ENCODE results near the gene HOXD11.

DNA sequence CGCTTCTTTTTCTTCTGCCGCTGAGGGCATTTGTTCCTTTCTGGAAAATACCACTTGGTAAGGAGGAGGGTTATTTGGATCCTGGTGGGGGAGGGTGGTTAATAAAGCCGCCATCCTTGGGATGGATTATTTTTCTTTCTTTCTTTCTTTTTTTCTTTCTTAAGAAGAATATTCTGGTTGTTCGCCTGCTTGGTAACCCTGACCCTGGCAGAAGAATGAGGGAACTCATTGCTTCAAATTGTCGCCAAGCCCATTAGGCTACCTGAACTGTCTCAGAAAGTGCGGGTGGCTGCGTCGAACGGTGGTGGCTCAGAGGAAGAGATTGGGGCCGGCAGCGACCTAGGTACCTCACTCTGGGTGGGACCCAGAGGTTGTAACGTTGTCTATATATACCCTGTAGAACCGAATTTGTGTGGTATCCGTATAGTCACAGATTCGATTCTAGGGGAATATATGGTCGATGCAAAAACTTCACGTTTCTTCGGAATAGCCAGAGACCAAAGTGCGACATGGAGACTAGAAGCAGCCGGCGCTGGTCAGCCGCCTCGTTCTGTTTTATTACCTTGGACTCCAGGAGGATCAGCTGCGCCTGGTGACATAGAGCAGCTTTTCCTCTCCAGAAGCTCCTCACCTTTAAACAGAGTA, 43.0 kb downstream of the HOXD11 start:
- TF ChIP-seq, protein P1, sequence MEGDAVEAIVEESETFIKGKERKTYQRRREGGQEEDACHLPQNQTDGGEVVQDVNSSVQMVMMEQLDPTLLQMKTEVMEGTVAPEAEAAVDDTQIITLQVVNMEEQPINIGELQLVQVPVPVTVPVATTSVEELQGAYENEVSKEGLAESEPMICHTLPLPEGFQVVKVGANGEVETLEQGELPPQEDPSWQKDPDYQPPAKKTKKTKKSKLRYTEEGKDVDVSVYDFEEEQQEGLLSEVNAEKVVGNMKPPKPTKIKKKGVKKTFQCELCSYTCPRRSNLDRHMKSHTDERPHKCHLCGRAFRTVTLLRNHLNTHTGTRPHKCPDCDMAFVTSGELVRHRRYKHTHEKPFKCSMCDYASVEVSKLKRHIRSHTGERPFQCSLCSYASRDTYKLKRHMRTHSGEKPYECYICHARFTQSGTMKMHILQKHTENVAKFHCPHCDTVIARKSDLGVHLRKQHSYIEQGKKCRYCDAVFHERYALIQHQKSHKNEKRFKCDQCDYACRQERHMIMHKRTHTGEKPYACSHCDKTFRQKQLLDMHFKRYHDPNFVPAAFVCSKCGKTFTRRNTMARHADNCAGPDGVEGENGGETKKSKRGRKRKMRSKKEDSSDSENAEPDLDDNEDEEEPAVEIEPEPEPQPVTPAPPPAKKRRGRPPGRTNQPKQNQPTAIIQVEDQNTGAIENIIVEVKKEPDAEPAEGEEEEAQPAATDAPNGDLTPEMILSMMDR (conservative IDR thresholded peaks at IDR 0.05; ENCODE audit: low read depth in 2 of 2) = no peak
- TF ChIP-seq, protein P2, sequence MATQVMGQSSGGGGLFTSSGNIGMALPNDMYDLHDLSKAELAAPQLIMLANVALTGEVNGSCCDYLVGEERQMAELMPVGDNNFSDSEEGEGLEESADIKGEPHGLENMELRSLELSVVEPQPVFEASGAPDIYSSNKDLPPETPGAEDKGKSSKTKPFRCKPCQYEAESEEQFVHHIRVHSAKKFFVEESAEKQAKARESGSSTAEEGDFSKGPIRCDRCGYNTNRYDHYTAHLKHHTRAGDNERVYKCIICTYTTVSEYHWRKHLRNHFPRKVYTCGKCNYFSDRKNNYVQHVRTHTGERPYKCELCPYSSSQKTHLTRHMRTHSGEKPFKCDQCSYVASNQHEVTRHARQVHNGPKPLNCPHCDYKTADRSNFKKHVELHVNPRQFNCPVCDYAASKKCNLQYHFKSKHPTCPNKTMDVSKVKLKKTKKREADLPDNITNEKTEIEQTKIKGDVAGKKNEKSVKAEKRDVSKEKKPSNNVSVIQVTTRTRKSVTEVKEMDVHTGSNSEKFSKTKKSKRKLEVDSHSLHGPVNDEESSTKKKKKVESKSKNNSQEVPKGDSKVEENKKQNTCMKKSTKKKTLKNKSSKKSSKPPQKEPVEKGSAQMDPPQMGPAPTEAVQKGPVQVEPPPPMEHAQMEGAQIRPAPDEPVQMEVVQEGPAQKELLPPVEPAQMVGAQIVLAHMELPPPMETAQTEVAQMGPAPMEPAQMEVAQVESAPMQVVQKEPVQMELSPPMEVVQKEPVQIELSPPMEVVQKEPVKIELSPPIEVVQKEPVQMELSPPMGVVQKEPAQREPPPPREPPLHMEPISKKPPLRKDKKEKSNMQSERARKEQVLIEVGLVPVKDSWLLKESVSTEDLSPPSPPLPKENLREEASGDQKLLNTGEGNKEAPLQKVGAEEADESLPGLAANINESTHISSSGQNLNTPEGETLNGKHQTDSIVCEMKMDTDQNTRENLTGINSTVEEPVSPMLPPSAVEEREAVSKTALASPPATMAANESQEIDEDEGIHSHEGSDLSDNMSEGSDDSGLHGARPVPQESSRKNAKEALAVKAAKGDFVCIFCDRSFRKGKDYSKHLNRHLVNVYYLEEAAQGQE (IDR thresholded peaks at IDR 0.05; ENCODE audit: unreplicated experiment) = no peak
- TF ChIP-seq POLR2AphosphoS5 (IDR thresholded peaks at IDR 0.05; ENCODE audit: low read depth) = no peak
- TF ChIP-seq EZH2phosphoT487 (IDR thresholded peaks at IDR 0.05; ENCODE audit: unreplicated experiment) = peak; percentile 18
- TF ChIP-seq NANOG (IDR thresholded peaks at IDR 0.05; ENCODE audit: borderline replicate concordance) = no peak
- TF ChIP-seq CREB1 (CRISPR knock-in tag; IDR thresholded peaks at IDR 0.05; ENCODE audit: low read depth) = no peak
- TF ChIP-seq EZH2 (IDR thresholded peaks at IDR 0.05; ENCODE audit: low read depth, unreplicated experiment) = peak; percentile 89
